HFFc6 (cell line): Measurements from ENCODE around the gene PRSS23. TPM values are rescaled to one million over a fixed set of nuclear protein-coding genes. Genes with fewer than 3 reads are reported as not detected.
"Not testable (repeated sequence)": the region's sequence is repeated elsewhere in the genome, so short reads cannot be mapped to it uniquely, and the experiment has no call there.

ENCODE experiments used
- DNase-seq: peaks from one replicate; pipeline ENCODE4 v3.0.0-alpha.2; 2018
- H3K27ac Mint-ChIP-seq: 2 replicates; pipeline ENCODE4 v1.8.0; 2020; ENCODE audit warnings: mild to moderate bottlenecking, mixed read lengths
- H3K27me3 Mint-ChIP-seq: 2 replicates; pipeline ENCODE4 v1.8.0; 2021; ENCODE audit warnings: mild to moderate bottlenecking, moderate library complexity, mixed read lengths; ENCODE audit not compliant: insufficient read depth
- H3K36me3 Mint-ChIP-seq: 2 replicates; pipeline ENCODE4 v1.8.0; 2021; ENCODE audit warnings: low read depth, mixed read lengths
- H3K4me1 Mint-ChIP-seq: 2 replicates; pipeline ENCODE4 v1.8.0; 2020; ENCODE audit warnings: low read depth, mixed read lengths
- H3K4me3 Mint-ChIP-seq: 2 replicates; pipeline ENCODE4 v1.8.0; 2020; ENCODE audit warnings: mild to moderate bottlenecking, moderate library complexity, mixed read lengths
- H3K9me3 Mint-ChIP-seq: 2 replicates; pipeline ENCODE4 v1.8.0; 2020; ENCODE audit warnings: mild to moderate bottlenecking, mixed read lengths
- CTCF ChIP-seq: fragments of 200-600 bp; sonication (generic); IDR thresholded peaks from 2 replicates; pipeline ENCODE4 v1.5.0; 2021; ENCODE audit warnings: antibody characterized with exemption, mild to moderate bottlenecking
- total RNA-seq, 6 experiments: library from RNA; stranded (reverse); fragmentation: NEBNext Ultra II Directional; extraction: Animal tissue kit (Norgen Biotek cat#: 25700); gene quantifications; 2 replicates in 1 of 6; 3 replicates in 5 of 6; pipeline ENCODE4 v1.2.3, GENCODE V29; 2021

Gene PRSS23
- total RNA-seq, 6 experiments from 2014 or later = 192 to 356 (median 243) TPM

GRCh38 chr11:86816251-86816726 lies 15.9 kb downstream of the PRSS23 start:
- no peaks in the 10 kb centered on the region for H3K9me3 Mint-ChIP-seq
- DNase-seq = peak; percentile 56
- H3K27me3 Mint-ChIP-seq = peaks cover 1% of the 10 kb centered on the region; the same call in 1 of the 2 replicates
- H3K4me1 Mint-ChIP-seq = peaks cover 93% of the 10 kb centered on the region
- H3K36me3 Mint-ChIP-seq = peaks cover 11% of the 10 kb centered on the region
- TF ChIP-seq CTCF = no peak
- peak overlapping the region; percentile 67 for H3K27ac Mint-ChIP-seq
- peak overlapping the region; percentile 35 for H3K4me3 Mint-ChIP-seq

GRCh38 chr11:86818462-86819192 lies 18.3 kb downstream of the PRSS23 start:
- Mint-ChIP-seq H3K4me3 (peak overlapping the region; percentile 72), H3K4me1 (peaks cover 76% of the 10 kb centered on the region), H3K27ac (peak overlapping the region; percentile 84), H3K27me3 (peaks cover 1% of the 10 kb centered on the region; the same call in 1 of the 2 replicates), H3K36me3 (peaks cover 16% of the 10 kb centered on the region), H3K9me3 (0 out of 2 replicates have a peak, but pooled peaks cover 4% of the 10 kb centered on the region)
- DNase-seq = peak; percentile 71
- peak; percentile 97 for TF ChIP-seq CTCF

- not testable (repeated sequence) for H3K27ac Mint-ChIP-seq, DNase-seq, H3K27me3 Mint-ChIP-seq, H3K4me3 Mint-ChIP-seq
- Mint-ChIP-seq H3K4me1 (peaks cover 20% of the 10 kb centered on the region), H3K36me3 (peaks cover 19% of the 10 kb centered on the region), H3K9me3 (peaks cover 11% of the 10 kb centered on the region)
Measured at GRCh38 chr11:86824139-86824538, 23.8 kb downstream of the PRSS23 start.

GRCh38 chr11:86834376-86834775 lies 34.0 kb downstream of the PRSS23 start:
- not testable (repeated sequence) for H3K27ac Mint-ChIP-seq, H3K27me3 Mint-ChIP-seq, H3K4me1 Mint-ChIP-seq, DNase-seq, H3K4me3 Mint-ChIP-seq, H3K9me3 Mint-ChIP-seq
- peaks cover 19% of the 10 kb centered on the region for H3K36me3 Mint-ChIP-seq

- DNase-seq, H3K4me1 Mint-ChIP-seq, H3K27ac Mint-ChIP-seq, H3K27me3 Mint-ChIP-seq, H3K4me3 Mint-ChIP-seq, H3K36me3 Mint-ChIP-seq: not testable (repeated sequence)
- peaks cover 13% of the 10 kb centered on the region for H3K9me3 Mint-ChIP-seq
Measured at GRCh38 chr11:86844762-86845508, 44.6 kb downstream of the PRSS23 start.

- H3K36me3 Mint-ChIP-seq = peaks cover 5% of the 10 kb centered on the region; the same call in 1 of the 2 replicates
- H3K9me3 Mint-ChIP-seq = no peaks in the 10 kb centered on the region
- no peak for TF ChIP-seq CTCF
- H3K27me3 Mint-ChIP-seq = no peaks in the 10 kb centered on the region
- DNase-seq = no peak
- H3K4me3 Mint-ChIP-seq = no peak overlapping the region
- no peak overlapping the region for H3K27ac Mint-ChIP-seq
- no peaks in the 10 kb centered on the region for H3K4me1 Mint-ChIP-seq
Measured at GRCh38 chr11:86848132-86848531, 47.8 kb downstream of the PRSS23 start.

- H3K9me3 Mint-ChIP-seq = no peaks in the 10 kb centered on the region
- no peak for DNase-seq
- no peaks in the 10 kb centered on the region for H3K27me3 Mint-ChIP-seq
- no peak for TF ChIP-seq CTCF
- H3K4me1 Mint-ChIP-seq = no peaks in the 10 kb centered on the region
- H3K27ac Mint-ChIP-seq = no peak overlapping the region
- H3K36me3 Mint-ChIP-seq = peaks cover 5% of the 10 kb centered on the region; the same call in 1 of the 2 replicates
- H3K4me3 Mint-ChIP-seq = no peak overlapping the region
Measured at GRCh38 chr11:86849679-86850078, 49.3 kb downstream of the PRSS23 start.
